Endothelial cell (in vitro differentiated cells): Measurements from ENCODE around the gene SET. TPM values are rescaled to one million over a fixed set of nuclear protein-coding genes. Genes with fewer than 3 reads are reported as not detected.

ENCODE experiments used
- DNase-seq: peaks from one replicate; pipeline ENCODE4 v3.0.0; 2021; ENCODE audit warnings: low spot score
- H3K27ac Mint-ChIP-seq: one replicate; pipeline ENCODE4 v1.8.0; 2021; ENCODE audit warnings: mixed read lengths, inconsistent platforms; ENCODE audit not compliant: unreplicated experiment
- H3K27me3 Mint-ChIP-seq: one replicate; pipeline ENCODE4 v1.8.0; 2021; ENCODE audit warnings: mild to moderate bottlenecking, moderate library complexity, mixed read lengths, inconsistent platforms; ENCODE audit not compliant: unreplicated experiment
- H3K36me3 Mint-ChIP-seq: one replicate; pipeline ENCODE4 v1.8.0; 2021; ENCODE audit warnings: mild to moderate bottlenecking, low read depth, mixed read lengths, inconsistent platforms; ENCODE audit not compliant: unreplicated experiment
- H3K4me1 Mint-ChIP-seq: one replicate; pipeline ENCODE4 v1.8.0; 2021; ENCODE audit warnings: mild to moderate bottlenecking, mixed read lengths, inconsistent platforms; ENCODE audit not compliant: unreplicated experiment
- H3K4me3 Mint-ChIP-seq: one replicate; pipeline ENCODE4 v1.8.0; 2021; ENCODE audit warnings: mild to moderate bottlenecking, mixed read lengths, inconsistent platforms; ENCODE audit not compliant: unreplicated experiment
- H3K9me3 Mint-ChIP-seq: one replicate; pipeline ENCODE4 v1.8.0; 2021; ENCODE audit warnings: mixed read lengths, inconsistent platforms; ENCODE audit not compliant: unreplicated experiment
- total RNA-seq: library from RNA; stranded (reverse); fragmentation: NEBNext Ultra II Directional; extraction: Animal tissue kit (Norgen Biotek cat#: 25700); gene quantifications from one replicate; pipeline ENCODE4 v1.2.1, GENCODE V29; 2021; ENCODE audit not compliant: unreplicated experiment
- TF ChIP-seq, protein P1 (sequence below): fragments of 200-600 bp; sonication (generic); IDR thresholded peaks from one replicate; pipeline ENCODE4 v1.5.0; 2021; ENCODE audit warnings: antibody characterized with exemption; ENCODE audit not compliant: unreplicated experiment

The SET gene
- total RNA-seq, 1 donor from 2014 or later: 420 TPM

DNA sequence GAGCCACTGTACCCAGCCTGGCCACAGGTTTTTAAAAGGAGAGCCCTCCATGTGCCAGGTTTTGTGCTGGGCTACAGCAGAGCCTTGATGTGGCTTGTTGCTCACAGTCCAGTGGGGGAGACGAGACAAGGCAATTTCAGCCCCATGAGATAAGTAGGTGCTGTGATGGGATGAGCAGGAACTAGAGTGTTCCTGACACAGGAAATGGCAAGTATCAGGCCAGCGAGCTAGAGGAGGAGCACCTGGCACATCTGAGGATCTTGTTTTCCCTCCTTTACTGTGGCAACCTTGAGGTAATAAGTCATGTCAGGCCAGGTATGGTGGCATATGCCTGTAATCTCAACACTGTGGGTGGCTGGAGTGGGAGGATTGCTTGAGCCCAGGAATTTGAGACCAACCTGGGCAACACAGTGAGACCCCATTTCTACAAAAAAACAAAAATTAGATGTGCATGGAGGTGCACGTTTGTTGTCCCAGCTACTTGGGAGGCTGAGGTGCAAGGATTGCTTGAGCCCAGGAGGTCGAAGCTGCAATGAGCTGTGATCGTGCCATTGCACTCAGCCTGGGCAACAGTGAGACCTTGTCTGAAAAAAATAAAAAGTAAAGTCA, 38.7 kb downstream of the SET start:
- Mint-ChIP-seq H3K27ac (no peak overlapping the region), H3K4me3 (peak overlapping the region; percentile 66), H3K4me1 (peaks cover 18% of the 10 kb centered on the region), H3K27me3 (peaks cover 13% of the 10 kb centered on the region), H3K9me3 (no peaks in the 10 kb centered on the region), H3K36me3 (peaks cover 10% of the 10 kb centered on the region)
- TF ChIP-seq, protein P1, sequence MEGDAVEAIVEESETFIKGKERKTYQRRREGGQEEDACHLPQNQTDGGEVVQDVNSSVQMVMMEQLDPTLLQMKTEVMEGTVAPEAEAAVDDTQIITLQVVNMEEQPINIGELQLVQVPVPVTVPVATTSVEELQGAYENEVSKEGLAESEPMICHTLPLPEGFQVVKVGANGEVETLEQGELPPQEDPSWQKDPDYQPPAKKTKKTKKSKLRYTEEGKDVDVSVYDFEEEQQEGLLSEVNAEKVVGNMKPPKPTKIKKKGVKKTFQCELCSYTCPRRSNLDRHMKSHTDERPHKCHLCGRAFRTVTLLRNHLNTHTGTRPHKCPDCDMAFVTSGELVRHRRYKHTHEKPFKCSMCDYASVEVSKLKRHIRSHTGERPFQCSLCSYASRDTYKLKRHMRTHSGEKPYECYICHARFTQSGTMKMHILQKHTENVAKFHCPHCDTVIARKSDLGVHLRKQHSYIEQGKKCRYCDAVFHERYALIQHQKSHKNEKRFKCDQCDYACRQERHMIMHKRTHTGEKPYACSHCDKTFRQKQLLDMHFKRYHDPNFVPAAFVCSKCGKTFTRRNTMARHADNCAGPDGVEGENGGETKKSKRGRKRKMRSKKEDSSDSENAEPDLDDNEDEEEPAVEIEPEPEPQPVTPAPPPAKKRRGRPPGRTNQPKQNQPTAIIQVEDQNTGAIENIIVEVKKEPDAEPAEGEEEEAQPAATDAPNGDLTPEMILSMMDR: no peak
- DNase-seq: no peak

DNA sequence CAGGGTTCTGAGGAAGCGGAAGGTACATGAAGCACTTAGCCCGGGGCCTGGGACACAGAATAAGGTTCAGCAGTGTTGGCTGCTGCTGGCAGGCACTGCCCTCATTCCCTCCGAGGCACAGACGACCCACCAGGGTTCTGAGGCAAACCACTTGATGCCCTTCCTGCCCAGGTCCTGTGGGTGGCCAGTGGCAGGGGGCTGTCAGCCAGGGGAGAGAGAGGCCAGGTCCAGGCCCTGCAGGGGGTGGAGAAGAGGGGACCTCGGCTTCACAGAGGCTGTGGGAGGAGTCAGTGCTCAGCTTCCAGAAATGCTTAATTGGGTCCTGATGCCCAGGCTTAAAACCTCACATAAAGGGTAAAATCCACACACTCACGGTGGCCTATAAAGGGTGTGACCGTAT, 39.3 kb downstream of the SET start:
- no peaks in the 10 kb centered on the region for H3K9me3 Mint-ChIP-seq
- TF ChIP-seq, protein P1: no peak
- no peak overlapping the region for H3K4me3 Mint-ChIP-seq
- peaks cover 11% of the 10 kb centered on the region for H3K27me3 Mint-ChIP-seq
- no peak overlapping the region for H3K27ac Mint-ChIP-seq
- no peak for DNase-seq
- peaks cover 12% of the 10 kb centered on the region for H3K4me1 Mint-ChIP-seq
- H3K36me3 Mint-ChIP-seq: peaks cover 7% of the 10 kb centered on the region

DNA sequence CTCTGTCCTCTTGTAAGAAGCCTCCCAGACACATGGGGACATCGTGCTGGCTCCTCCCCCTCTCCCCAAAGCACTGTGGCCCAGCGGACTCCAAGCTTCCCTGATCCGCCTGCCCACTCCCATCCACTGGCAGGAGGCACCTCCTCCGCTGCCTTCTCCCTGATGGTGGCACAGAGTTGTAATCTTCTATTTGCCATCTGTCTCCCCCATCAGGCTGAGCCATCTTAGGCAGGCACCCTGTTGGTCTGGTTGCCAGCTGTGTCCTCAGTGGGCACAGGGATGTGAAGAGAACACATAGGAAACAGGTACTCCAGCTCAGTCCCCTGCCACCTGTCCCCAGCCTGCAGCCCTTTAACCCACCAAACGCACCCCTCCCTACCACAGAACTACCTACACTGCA, 40.3 kb downstream of the SET start:
- H3K36me3 Mint-ChIP-seq: peaks cover 6% of the 10 kb centered on the region
- no peaks in the 10 kb centered on the region for H3K9me3 Mint-ChIP-seq
- H3K27me3 Mint-ChIP-seq: peaks cover 7% of the 10 kb centered on the region
- H3K4me3 Mint-ChIP-seq: no peak overlapping the region
- peaks cover 8% of the 10 kb centered on the region for H3K4me1 Mint-ChIP-seq
- H3K27ac Mint-ChIP-seq: no peak overlapping the region
- TF ChIP-seq, protein P1: no peak
- DNase-seq: no peak

DNA sequence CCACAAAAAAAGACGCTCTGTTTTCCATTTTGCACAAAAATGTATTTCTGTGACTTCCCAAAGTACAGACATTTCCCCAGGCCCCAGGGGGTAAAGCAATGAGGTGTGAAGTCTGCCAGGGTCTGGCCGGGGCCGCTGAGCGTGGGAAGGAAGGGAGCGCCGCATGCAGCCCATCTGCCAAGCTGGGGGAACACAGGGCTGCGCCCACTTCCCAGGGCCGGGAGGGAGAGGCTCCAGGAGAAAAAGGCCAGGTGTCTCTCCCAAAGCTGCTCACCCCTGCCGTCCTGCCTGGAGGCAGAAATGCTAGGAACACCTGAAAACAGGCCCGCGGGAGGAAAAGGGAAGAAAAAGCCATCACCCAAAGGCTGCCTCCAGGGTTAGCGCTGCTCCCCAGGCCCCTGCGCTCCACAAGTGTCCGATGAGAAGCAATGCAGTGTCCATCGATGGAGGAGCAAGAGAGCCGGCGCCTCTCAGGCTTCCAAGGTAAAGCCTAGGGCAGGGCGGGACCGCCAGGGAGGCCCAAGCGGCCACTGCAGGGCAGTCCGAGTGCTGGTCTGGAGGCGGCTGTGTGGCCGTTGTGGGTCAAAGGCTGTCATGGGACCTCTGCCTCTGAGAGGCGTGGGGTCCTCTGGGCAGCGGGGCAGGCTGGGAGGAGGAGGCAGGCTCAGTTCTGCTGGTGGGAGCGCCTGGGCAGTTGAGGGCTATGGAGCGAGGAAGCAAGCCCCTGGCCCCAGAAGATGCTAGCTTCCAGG, 40.9 kb downstream of the SET start:
- Mint-ChIP-seq H3K4me1 (peaks cover 2% of the 10 kb centered on the region), H3K36me3 (no peaks in the 10 kb centered on the region), H3K4me3 (no peak overlapping the region), H3K27me3 (peaks cover 7% of the 10 kb centered on the region), H3K27ac (no peak overlapping the region), H3K9me3 (no peaks in the 10 kb centered on the region)
- TF ChIP-seq, protein P1: no peak
- DNase-seq: no peak

DNA sequence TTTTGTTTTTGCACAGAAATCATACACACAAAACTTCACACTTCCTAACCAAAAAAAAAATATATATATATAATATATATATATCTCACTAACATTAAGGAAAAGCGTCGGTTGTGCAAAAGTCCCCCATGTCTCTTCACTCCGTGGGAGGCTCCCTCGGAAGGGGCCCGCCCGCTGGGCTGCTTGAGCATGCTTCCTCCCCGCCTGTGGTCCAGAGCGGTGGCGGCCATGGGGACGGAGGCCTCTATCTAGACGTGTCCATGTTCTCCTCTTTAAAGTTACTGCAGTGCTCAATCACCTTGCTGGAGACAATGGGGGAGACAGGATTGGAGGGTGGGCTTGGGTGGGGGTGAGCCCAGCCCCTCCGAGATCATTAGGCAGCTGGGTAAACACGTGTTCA, 42.1 kb downstream of the SET start:
- TF ChIP-seq, protein P1: no peak
- H3K4me1 Mint-ChIP-seq: no peaks in the 10 kb centered on the region

More for the DNA sequence above, 42.1 kb downstream of the SET start:
- Mint-ChIP-seq H3K27ac (no peak overlapping the region), H3K27me3 (peaks cover 8% of the 10 kb centered on the region), H3K36me3 (no peaks in the 10 kb centered on the region), H3K9me3 (no peaks in the 10 kb centered on the region), H3K4me3 (no peak overlapping the region)
- DNase-seq: no peak
